Gastroesophageal sphincter (tissue), 3 donors: ENCODE data around the gene TET2.

Experiments used
- POLR2A ChIP-seq, 2 donors: fragments of 450-650 bp; IDR thresholded peaks; one replicate each; pipeline ENCODE4 v1.6.1; 2017; ENCODE audit warnings: antibody characterized with exemption in 2 of 2, mild to moderate bottlenecking in 2 of 2, moderate library complexity in 1 of 2
- POLR2AphosphoS5 ChIP-seq: sonication (generic); formaldehyde crosslinking; IDR thresholded peaks from one replicate; pipeline ENCODE4 v1.6.1; 2017; ENCODE audit warnings: antibody characterized with exemption
- TF ChIP-seq, protein P1 (sequence below), 4 experiments: fragments of 200-600 bp in 2 of 4; fragments of 450-650 bp in 2 of 4; sonication (generic) in 1 of 4; IDR thresholded peaks; one replicate each; pipeline ENCODE4 v1.5.1; 2017 to 2019; ENCODE audit warnings: antibody characterized with exemption in 4 of 4, mild to moderate bottlenecking in 2 of 4, moderate library complexity in 2 of 4

- TF ChIP-seq, protein P1, sequence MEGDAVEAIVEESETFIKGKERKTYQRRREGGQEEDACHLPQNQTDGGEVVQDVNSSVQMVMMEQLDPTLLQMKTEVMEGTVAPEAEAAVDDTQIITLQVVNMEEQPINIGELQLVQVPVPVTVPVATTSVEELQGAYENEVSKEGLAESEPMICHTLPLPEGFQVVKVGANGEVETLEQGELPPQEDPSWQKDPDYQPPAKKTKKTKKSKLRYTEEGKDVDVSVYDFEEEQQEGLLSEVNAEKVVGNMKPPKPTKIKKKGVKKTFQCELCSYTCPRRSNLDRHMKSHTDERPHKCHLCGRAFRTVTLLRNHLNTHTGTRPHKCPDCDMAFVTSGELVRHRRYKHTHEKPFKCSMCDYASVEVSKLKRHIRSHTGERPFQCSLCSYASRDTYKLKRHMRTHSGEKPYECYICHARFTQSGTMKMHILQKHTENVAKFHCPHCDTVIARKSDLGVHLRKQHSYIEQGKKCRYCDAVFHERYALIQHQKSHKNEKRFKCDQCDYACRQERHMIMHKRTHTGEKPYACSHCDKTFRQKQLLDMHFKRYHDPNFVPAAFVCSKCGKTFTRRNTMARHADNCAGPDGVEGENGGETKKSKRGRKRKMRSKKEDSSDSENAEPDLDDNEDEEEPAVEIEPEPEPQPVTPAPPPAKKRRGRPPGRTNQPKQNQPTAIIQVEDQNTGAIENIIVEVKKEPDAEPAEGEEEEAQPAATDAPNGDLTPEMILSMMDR (IDR thresholded peaks at IDR 0.05) = no peak
- no peak for TF ChIP-seq POLR2AphosphoS5
- no peak for TF ChIP-seq POLR2A (IDR thresholded peaks at IDR 0.05)
Measured at GRCh38 chr4:105171912-105172311, 25.2 kb downstream of the TET2 start.
